Loucy (cell line): ENCODE measurements around the gene AP3D1.

Experiments
- H2AFZ ChIP-seq: fragments of 200-600 bp; sonication (generic); 2 replicates; pipeline ENCODE4 v1.6.0; 2016; ENCODE audit warnings: antibody characterized with exemption, mild to moderate bottlenecking, low read length, moderate library complexity
- H3F3A ChIP-seq: fragments of 200-600 bp; 2 replicates; pipeline ENCODE4 v1.6.0; 2016; ENCODE audit warnings: antibody characterized with exemption, low read depth, mild to moderate bottlenecking
- H3K27me3 ChIP-seq: fragments of 200-600 bp; sonication (generic); 2 replicates; pipeline ENCODE4 v1.6.1; 2014; ENCODE audit warnings: low read length, mild to moderate bottlenecking; ENCODE audit not compliant: insufficient read depth, poor library complexity, severe bottlenecking
- H3K36me3 ChIP-seq: fragments of 200-600 bp; sonication (generic); 2 replicates; pipeline ENCODE4 v1.6.1; 2016; ENCODE audit warnings: low read length; ENCODE audit not compliant: insufficient read depth
- H3K4me1 ChIP-seq: fragments of 200-600 bp; sonication (generic); 2 replicates; pipeline ENCODE4 v1.5.1; 2014; ENCODE audit warnings: low read length, mild to moderate bottlenecking; ENCODE audit not compliant: insufficient read depth, poor library complexity, severe bottlenecking
- H3K4me2 ChIP-seq: fragments of 200-600 bp; sonication (generic); 2 replicates; pipeline ENCODE4 v1.6.0; 2014; ENCODE audit warnings: antibody characterized with exemption, low read length, low read depth, mild to moderate bottlenecking; ENCODE audit not compliant: poor library complexity, severe bottlenecking
- H3K4me3 ChIP-seq: fragments of 200-600 bp; sonication (generic); 2 replicates; pipeline ENCODE4 v1.5.1; 2014; ENCODE audit warnings: low read length, mild to moderate bottlenecking, mixed read lengths; ENCODE audit not compliant: poor library complexity, severe bottlenecking
- H3K79me2 ChIP-seq: fragments of 200-600 bp; sonication (generic); 2 replicates; pipeline ENCODE4 v1.6.1; 2014; ENCODE audit warnings: low read length; ENCODE audit not compliant: insufficient read depth
- H3K9ac ChIP-seq: fragments of 200-600 bp; sonication (generic); 2 replicates; pipeline ENCODE4 v1.6.0; 2014; ENCODE audit warnings: mild to moderate bottlenecking, low read depth, low read length, moderate library complexity; ENCODE audit not compliant: poor library complexity, severe bottlenecking
- H3K9me2 ChIP-seq: fragments of 200-600 bp; sonication (generic); replicated peaks from 2 replicates; pipeline ENCODE4 v1.6.1; 2016; ENCODE audit warnings: low read depth, low read length, mixed read lengths
- H3K9me3 ChIP-seq: fragments of 200-600 bp; sonication (generic); 2 replicates; pipeline ENCODE4 v1.6.1; 2014; ENCODE audit warnings: mild to moderate bottlenecking, antibody characterized with exemption, low read length, low read depth; ENCODE audit not compliant: insufficient read depth
- H4K20me1 ChIP-seq: fragments of 200-600 bp; sonication (generic); 2 replicates; pipeline ENCODE4 v1.6.0; 2014; ENCODE audit warnings: antibody characterized with exemption, low read length, mild to moderate bottlenecking; ENCODE audit not compliant: insufficient read depth, poor library complexity, severe bottlenecking
- CTCF ChIP-seq: fragments of 200-600 bp; sonication (generic); conservative IDR thresholded peaks from 2 replicates; pipeline ENCODE4 v1.5.1; 2014; ENCODE audit warnings: mild to moderate bottlenecking, antibody characterized with exemption, low read length
- EZH2phosphoT487 ChIP-seq: fragments of 200-600 bp; IDR thresholded peaks from 2 replicates; pipeline ENCODE4 v1.6.1; 2018; ENCODE audit warnings: antibody characterized with exemption, mild to moderate bottlenecking, moderate library complexity, borderline replicate concordance

Gene AP3D1

GRCh38 chr19:2164020-2164998, 12.9 kb upstream of the AP3D1 start:
- Histone ChIP-seq H3K27me3 (no peaks in the 10 kb centered on the region), H4K20me1 (peaks cover 48% of the 10 kb centered on the region), H3K9me3 (no peaks in the 10 kb centered on the region), H3F3A (no peaks in the 10 kb centered on the region), H2AFZ (peak overlapping the region; percentile 69), H3K4me2 (peak overlapping the region; percentile 98), H3K79me2 (peaks cover 53% of the 10 kb centered on the region), H3K4me1 (peaks cover 27% of the 10 kb centered on the region), H3K9ac (peak overlapping the region; percentile 94), H3K4me3 (peak overlapping the region; percentile 98), H3K36me3 (no peaks in the 10 kb centered on the region), H3K9me2 (no peaks in the 10 kb centered on the region)
- TF ChIP-seq EZH2phosphoT487: no peak
- TF ChIP-seq CTCF: no peak

GRCh38 chr19:2160379-2160778, 9.0 kb upstream of the AP3D1 start:
- TF ChIP-seq EZH2phosphoT487 (no peak), CTCF (no peak)
- H3K4me2 ChIP-seq: no peak overlapping the region
- no peaks in the 10 kb centered on the region for H3F3A ChIP-seq
- H2AFZ ChIP-seq: no peak overlapping the region
- no peaks in the 10 kb centered on the region for H3K36me3 ChIP-seq
- no peak overlapping the region for H3K9ac ChIP-seq
- no peaks in the 10 kb centered on the region for H3K9me2 ChIP-seq
- H3K4me1 ChIP-seq: peaks cover 2% of the 10 kb centered on the region
- H3K9me3 ChIP-seq: no peaks in the 10 kb centered on the region
- no peak overlapping the region for H3K4me3 ChIP-seq
- peaks cover 9% of the 10 kb centered on the region for H4K20me1 ChIP-seq
- peaks cover 14% of the 10 kb centered on the region for H3K79me2 ChIP-seq
- H3K27me3 ChIP-seq: no peaks in the 10 kb centered on the region

GRCh38 chr19:2157452-2157851, 6.1 kb upstream of the AP3D1 start:
- H3K9me3 ChIP-seq: no peaks in the 10 kb centered on the region
- H3K4me2 ChIP-seq: no peak overlapping the region
- no peak for TF ChIP-seq CTCF
- no peak for TF ChIP-seq EZH2phosphoT487
- no peaks in the 10 kb centered on the region for H4K20me1 ChIP-seq
- no peak overlapping the region for H2AFZ ChIP-seq
- no peaks in the 10 kb centered on the region for H3K9me2 ChIP-seq
- no peaks in the 10 kb centered on the region for H3K4me1 ChIP-seq
- H3K4me3 ChIP-seq: no peak overlapping the region
- no peaks in the 10 kb centered on the region for H3K36me3 ChIP-seq
- no peaks in the 10 kb centered on the region for H3K27me3 ChIP-seq
- no peaks in the 10 kb centered on the region for H3F3A ChIP-seq
- no peak overlapping the region for H3K9ac ChIP-seq
- H3K79me2 ChIP-seq: no peaks in the 10 kb centered on the region
